ENCODE data around the gene TTC22.
A peak's percentile ranks its signal among the peaks of the same experiment; 100 is the strongest.

The TTC22 gene

DNA sequence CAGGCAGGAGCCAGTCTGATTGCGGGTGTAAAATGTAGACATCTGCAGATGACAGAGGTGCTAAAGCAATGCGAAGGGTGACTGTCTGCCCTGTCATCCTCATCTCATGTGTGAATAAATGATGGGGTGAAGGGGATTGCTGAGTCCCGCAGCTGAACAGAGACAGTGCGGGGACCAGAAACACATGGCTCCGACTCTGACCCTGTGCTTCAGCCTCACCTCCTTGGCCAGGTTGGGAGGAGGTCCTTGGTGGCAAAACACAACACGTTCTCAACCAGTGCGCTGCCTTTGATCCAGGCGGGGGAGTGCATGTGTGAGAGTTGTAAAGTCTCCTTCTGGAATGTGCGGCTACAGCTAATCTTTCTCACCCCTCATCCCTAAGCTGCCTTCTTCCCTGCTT is 32.0 kb upstream of the TTC22 start:
- no peak for DNase-seq

DNA sequence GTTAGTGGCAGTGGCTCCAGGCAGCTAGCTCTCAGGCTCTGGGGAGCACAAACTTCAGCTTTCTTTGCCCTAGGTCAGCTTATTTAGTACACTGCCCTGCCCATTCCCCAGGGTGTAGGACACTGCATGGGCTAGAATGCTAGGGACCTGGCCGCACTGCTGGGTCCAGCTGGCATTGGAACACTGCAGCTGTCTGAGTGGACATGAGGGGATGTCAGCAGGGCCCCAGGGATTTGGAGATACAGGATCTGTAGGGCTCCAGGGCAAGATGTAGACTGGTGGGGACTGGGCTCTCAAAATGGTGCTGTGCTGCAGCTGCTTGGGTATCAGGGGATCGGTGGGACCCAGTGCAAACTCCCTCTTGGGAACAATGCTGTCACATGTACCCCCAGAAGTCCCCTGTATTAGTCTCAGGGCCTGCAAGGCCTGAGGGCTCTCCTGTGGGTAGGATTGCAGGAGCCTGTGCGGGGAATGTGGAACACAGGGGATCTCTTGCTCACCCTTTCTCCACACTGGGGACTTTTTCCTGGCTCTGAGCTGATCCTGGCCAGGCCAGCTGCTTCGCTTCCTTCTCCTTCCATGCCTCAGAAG is 25.2 kb upstream of the TTC22 start:
- DNase-seq, result no peak

DNA sequence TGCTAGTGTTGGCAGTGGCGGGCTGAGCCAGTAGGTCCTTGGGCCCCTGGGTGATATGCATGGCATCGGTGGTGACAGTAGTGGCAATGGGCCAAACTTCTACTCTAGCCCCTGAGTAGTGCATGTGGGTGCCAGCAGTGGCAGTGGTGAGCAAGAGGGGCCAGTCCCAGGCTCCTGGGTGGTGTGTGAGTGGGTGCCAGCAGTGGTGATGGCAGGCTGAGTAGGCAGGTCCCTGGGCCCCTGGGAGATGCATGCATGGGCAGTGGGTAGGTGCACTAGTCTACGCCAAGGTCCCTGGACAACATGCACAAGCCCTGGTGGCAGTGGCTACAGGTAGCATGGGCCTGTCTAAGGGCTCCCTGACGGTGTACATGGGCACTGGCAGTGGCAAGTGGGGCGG is 24.6 kb upstream of the TTC22 start:
- no peak for DNase-seq

DNA sequence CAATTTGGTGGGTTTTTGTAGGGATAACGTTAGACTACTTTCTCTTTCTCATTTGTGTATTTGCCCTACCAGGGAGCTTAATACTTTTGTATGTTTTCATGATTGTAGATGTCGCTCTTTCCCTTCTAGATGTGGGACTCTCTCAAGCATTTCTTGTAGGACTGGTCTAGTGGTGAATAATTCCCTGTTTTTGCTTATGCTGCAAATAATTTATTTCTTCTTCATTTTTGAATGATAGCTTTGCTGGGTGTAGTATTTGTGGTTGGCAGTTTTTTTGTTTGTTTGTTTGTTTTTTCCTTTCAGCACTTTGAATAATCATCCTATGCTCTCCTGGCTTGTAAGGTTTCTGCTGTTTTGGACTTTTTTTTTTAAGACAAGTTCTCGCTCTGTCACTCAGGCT is 22.5 kb upstream of the TTC22 start:
- DNase-seq, result no peak

DNA sequence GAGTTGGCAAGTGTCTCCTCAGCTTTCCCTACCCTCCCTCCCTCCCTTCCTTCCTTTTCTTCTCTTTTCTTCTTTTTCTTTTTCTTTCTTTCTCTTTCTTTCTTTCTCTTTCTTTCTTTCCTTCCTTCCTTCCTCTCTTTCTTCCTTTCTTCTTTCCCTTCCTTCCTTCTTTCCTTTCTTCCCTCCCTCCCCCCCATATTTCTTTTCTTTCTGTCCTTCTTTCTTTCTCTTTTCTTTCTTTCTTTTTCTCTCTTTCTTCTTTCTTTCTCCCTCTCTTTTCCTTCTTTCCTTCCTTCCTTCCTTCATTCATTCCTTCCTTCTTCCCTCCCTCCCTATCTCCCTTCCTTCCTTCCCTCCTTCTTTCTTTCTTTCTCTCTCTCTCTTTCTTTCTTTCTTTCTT is 18.6 kb upstream of the TTC22 start:
- no peak for DNase-seq

DNA sequence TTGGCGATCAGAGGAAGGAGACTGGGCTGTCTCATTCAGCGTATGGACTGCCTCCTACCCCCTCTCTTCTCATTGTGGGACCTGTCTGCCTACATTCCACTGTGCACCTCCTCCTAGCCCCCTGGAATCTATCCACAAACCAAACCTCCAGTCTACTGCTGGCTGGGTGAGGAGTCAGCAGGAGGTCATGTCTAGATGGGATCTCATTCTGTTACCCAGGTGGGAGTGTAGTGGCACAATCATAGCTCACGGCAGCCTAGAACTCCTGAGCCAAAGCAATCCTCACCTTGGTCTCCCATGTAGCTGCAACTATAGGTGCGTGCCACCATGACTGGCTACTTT is 18.0 kb upstream of the TTC22 start:
- no peak for DNase-seq

DNA sequence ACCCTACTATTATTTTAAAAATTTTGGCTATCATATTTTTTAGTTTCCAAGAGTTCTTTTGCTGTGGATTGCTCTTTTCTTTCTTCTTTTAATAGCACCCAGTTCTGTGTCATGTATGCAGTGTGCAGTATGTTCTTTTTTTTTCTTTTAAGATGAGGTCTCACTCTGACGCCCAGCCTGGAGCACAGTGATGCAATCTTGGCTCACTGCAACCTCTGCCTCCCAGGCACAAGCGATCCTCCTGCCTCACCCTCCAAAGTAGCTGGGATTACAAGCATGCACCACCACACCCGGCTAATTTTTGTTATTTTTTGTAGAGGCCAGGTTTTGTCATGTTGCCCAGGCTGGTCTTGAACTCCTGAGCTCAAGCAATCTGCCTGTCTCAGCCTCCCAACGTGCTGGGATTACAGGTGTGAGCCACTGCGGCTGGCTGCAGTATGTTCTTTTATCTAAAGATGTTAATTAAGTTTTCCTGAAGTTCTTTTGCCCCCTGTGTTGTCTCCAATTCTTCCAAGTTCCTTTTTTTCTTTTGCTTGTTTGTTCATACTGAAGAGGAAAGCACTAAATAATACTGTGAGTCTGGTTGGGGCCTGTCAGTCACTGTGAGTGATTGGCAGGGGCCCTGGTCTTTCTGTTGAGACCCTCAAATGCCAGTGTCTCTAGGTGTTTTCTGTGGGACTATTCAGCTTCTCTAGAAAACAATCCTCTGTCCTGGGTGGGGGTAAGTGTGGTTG is 17.5 kb upstream of the TTC22 start:
- no peak for DNase-seq

DNA sequence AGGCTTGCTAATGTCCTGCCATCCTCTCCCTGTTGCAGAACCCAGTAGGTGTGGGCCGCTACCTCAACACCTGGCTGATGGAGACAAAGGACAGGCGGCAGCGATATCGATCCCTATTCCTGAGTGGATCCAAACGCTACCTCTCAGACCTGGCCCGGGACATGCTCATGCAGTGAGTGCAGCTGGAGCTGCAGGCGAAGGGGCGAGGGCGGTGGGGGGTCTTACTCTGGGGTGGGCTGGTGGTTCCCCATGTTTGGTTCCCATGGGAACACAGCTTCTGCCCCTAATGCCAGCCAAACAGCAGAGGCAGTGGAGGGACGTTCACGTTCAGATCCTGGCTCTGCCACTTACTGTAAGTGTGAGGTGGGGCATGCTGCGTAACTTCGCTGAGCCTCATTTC is 15.8 kb upstream of the TTC22 start:
- DNase-seq, result no peak

DNA sequence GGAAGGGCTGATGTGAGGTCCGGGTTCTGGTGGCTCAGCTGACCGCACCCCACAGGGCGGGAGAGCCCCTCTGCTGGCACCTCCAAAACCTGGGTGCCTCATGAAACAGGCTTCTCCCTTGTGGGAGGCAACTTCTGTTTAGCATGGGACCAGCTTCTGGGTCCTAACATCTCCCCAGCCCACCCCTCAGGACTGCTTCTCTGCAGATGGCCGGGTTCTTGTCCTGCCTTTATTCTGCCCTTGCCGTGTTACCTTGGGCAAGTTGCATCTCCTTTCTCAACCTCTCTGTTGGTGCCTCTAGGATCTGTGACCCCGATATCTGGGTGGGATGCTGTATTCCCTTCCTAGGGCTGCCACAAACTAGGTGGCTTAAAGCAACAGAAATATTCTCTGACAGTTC is 15.0 kb upstream of the TTC22 start:
- DNase-seq, result no peak

DNA sequence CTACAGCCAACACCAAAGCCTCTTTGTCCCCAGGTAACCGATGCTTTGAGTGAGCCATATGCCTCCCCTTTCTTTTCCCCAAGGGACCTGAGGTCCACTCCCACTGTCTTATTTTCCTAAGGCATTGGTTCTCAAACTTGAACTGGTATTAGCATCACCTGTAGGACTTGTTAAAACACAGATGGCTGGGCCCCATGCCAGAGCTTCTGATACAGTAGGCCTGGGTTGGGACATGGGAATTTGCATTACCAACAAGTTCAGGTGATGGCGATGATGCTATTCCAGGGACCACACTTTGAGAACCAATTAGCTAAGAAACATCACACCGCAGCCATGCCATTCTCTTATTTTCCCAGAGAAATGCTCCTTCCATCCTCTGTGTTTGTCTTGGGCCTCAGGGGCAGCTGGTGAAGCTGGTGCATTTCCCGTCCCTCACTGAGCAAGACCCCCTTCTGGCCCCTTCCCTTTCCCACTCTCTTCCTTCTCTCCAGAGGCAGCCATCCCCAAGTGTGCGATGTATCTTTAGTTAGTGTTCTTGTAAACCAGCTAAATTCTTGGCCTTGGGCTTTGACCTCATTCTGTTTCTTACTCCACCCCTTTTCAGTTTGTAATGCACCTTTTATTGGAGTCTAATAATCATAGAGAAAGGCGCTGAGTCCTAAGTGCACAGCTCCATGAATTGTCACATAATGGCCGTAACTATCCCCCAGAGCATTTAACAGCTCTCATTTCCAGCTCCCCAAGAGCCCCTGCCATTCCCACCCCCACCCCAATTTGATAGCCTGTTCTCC is 14.2 kb upstream of the TTC22 start:
- DNase-seq, result no peak

DNA sequence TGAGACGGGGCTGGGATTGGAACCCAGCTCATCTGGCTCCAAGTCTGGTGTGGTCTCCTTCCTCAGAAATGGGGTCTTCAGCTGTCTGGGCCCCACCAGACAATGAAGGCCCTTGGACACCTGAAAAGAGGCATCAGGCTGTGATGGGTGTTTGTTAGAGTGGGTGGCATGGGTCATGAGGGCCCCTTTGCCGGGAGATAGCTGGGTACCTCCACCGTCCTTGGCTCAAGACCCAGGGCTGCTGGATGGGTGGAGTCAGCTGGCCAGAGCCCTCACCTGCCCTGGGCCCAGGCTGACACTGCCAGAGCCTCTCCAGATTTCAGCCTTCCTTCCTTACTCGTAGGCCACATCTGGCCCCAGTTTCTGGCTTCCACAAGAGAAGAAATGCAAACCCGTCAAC is 13.4 kb upstream of the TTC22 start:
- no peak for DNase-seq

DNA sequence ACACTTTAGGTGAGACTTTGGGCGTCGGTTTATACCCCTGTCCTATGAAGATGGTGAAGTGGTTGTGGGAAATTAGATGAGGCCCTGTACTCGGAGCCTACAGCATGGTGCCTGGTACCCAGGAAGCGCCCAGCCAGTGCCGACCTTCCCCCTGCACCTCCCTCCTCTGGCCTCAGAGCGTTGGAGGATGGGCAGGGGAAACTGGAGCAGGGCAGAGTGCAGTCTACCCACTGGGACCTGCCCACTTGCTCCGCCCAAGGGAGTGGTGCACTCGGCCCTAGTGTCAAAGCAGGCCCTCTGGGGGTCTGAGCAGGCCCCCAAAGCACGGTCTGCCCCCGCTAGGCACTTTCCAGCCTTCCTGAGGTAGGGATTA is 13.0 kb upstream of the TTC22 start:
- no peak for DNase-seq

DNA sequence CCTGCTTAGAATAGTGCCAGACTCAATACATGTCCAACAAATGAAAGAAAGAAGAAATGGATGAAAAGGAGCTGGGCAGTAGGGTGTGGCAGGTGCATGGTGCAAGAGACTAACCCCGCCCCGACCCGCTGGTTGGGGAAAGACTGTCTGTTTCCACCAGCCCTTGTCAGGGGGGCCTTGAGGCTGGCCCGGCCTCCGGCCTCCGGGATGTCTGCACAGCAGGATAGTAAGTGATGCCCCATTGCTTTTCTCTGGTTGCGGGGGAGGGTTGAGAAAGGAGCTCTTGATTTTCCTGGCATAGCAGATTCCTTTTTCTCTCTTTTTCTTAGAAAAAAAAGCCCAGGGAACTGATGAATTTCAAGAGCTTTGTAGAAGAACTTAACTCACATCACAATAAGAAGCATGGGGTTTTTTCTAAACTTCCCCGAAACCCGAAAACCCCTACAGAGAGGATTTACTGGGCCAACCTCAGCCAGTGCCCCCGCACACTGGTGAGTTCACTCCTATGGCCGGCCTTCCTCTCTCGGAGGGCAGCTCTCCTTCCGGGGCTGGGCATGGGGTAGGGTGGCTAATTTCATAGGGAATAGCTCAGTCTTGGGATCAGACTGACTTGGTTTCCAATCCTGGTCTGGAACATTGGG is 12.5 kb upstream of the TTC22 start:
- DNase-seq, result no peak

DNA sequence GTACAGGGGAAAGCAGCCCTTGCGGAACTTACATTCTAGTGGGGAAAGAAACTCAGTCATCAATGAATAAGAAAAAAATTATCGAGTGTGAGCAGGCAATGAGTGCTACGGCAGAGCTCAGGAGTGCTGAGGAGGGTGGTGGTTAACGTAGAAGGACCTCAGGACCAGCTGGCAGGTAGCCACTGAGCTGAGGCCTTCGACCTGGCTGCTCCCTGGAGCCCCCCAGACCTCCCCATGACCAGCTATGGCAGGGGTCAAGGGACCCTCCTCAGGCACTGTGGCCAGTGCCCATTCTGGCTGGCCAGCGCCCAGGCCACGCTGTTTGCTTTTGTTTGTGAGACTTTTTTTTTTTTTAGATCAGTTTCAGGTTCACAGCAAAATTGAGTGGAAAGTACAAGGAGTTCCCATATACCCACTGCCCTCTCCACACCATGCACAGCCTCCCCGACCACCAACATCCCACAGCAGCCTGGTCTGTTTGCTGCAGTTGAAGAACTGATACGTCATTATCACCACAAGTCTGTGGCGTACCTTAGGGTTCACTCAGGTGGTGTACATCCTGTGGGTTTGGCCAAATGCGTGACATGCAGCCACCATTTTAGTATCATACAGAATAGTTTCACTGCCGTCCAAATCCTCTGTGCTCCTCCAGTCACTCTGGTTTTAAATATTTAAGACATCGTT is 11.8 kb upstream of the TTC22 start:
- DNase-seq, result no peak

DNA sequence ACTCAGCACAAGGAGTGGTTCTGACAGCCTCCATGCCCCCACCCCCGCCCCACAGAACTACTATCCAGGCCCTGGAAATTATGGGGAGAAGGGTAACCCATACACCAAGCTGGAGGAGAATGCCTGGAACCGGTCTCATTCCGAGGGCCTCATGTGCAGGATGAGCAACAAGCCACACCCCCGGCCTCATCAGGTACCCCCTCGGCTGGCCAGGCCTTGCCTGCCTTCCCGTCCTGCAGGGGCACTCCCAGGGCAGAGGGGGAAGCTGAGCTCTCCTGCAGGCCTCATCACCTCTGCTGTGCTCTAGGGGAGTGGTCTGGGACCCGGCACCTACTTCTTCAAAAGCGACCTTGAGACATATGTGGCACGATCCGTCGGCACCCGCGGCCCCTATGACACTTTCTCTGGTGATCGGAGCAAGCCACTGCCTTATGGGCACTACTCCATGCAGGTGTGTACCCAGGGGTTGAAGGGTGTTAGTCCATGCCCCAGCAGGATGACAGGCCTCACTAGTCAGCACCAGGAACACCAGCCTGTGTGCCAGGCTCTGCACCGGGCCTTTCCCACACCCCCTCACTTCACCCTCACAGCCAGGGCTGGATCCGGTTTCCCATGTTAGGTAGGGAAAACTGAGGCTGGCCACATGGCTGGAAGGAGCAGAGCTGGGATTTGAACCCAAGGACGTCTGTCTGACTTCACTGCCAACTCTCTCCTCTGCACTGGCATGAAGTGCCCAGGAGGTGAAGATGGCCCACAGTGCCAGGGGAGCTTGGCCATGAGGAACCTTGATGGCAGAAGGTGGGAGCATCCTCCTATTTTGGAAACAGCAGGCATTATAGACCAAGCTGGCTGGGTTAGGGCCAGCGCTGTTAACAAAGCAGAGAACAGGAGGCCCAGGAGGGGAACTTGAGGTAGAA is 10.9 kb upstream of the TTC22 start:
- DNase-seq, result no peak

DNA sequence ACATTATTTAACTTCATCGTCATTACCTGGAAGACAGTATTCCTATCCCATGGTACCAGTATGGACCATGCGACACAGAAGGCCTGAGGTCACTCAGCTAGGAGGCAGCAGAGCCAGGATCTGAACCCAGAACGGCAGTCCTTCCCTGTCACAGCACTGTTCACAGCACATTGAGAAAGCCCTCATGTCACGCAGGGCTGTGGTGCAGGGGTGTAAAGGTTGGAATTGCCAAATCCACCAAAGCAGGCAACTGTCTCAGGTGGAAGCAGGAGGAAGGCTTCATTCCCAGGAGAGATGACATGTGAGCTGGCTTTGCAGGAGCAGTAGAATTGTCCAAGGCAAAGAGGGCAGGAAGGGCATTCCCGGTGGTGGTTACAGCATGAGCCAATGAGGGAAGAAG is 9.9 kb upstream of the TTC22 start:
- DNase-seq, result no peak

DNA sequence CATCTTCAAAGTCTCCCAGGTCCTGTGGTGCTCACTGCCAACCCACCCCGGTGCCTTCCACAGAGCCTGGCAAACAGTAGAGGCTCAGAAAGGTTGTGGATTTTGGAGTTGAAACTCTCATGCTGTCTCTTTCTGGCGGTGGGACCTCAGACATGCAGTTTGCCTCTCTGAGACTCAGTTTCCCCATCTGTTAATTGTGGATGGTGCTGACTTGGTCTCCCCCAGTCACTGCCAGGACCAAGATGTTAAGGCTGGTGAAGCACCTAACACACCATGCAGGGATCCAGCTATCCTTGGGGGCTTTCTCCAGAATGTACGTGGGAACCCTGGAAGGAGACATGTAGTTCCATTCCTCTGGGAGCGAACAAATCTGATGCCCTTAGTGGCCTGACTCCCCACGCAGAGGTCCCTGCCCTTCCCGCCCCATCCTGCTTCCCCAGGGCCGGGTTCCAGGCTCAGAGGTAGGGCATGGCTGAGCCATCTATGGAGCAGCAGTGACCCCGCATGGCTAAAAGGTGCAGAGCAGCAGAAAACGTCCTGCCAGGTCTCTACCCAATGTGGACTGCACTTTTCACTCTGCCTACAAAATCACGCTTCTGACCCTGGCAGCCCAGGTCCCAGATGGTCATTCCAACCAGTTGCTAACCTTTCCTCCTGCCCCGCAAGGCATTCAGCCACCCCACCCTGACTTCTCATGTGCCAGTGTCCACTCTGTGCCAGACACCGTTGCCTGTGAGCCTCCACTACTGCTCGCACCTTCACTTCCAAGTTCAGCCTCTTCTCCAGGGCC is 9.2 kb upstream of the TTC22 start:
- peak; percentile 67 for DNase-seq

DNA sequence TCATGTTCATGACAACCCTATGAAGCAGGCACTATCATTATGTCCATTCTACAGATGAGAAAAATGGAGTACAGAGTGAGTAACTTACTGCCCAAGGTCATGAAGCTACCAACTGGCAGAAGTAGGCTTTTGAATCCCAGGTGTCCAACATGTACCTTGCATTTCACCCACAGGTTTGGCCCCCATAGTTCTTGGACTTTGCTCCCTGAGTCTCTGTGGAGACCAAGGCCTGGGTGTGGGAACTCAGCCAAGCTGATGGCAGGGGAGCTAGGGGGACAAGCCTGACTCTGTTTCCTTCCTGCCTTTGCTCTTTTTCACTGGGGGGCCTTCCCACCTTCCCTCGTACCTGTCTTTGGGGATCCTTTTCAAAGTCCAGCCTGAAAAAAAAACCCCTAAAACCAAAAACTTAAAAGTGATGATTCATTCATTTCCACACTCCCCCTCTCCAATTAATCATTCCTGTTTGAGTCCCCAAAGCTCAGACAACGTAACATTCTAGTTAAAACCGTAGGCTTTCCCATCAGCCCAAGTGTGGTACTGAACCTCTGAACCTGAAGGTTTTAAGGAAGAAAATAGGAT is 8.5 kb upstream of the TTC22 start:
- no peak for DNase-seq

DNA sequence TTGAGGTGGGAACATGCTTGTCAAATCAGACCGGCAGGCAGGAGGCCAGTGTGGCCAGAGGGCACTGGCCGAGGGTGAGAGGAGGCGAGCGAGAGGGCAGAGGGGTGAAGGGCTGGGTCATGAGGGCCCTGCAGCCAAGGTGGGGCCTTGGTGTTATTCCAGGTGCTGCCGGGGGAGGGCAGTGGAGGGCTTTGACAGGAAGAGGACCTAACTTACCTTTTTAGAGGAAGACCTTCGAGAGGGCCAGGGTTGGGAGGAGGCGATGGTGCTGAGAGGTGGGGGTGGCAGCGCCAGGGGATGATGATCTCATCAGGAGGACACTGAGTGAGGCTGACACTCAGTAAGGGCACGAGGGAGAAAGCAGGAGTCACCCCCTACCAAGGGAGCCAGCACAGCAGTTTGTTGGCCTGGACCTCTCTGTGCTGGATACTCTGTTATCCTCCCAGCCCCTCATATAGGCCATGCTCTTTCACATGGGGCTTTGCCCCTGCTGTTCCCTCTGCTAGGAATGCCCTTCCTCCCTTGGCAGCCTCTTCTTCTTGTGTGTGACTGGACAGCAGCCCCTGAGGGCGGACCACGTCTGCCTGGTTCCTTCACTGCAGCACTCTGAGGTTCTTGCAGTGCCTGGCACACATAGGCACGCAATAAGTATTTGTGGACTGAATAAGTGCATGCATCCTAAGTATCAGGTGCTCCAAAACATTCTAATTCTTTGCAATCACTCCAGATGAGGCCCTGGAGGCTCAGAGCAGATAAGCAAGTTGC is 7.5 kb upstream of the TTC22 start:
- no peak for DNase-seq

DNA sequence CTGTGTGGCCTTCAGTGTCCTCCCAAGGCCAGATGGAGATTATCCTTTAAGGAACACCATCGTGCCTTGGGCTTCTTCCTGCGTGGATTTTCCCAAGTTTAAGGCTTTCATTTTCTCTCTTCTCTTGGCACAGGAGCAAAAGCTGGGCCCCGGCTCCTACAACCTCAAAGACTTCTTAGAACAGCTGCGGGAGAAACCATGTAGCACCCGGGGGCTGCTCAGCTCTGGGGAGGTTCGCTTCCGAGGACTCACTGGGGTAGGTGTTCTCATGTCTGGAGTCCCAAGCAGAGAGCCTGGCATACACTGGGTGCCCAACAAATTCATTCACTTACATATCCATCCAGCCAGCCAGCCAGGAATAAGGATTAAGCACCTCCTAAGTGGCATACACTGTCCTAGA is 6.6 kb upstream of the TTC22 start:
- DNase-seq, result no peak

Data from activated CD8-positive, alpha-beta memory T cell treated with anti-CD3 and anti-CD28 coated beads, Interleukin-2, amount 50 U/mL, for 4 hours (primary cell).